Dermis microvascular lymphatic vessel endothelial cell (primary cell): ENCODE results near the gene CHSY1. TPM values are rescaled to one million over a fixed set of nuclear protein-coding genes. Genes with fewer than 3 reads are reported as not detected.
A peak's percentile ranks its signal among the peaks of the same experiment; 100 is the strongest.
"Not testable (repeated sequence)": the region's sequence is repeated elsewhere in the genome, so short reads cannot be mapped to it uniquely, and the experiment has no call there.

ENCODE experiments used
- DNase-seq, 2 donors: peaks; one replicate each; pipeline versions ENCODE4 v3.0.0 to v3.0.0-alpha.2; 2010; ENCODE audit warnings: low read depth in 2 of 2
- total RNA-seq: library from RNA; depleted of rRNA; stranded (reverse); fragments of >200 nt; gene quantifications from 2 replicates; pipeline ENCODE4 v1.2.1, GENCODE V29; 2014

CHSY1 gene
- total RNA-seq, 1 donor from 2014 or later, result 25.4 TPM

DNA sequence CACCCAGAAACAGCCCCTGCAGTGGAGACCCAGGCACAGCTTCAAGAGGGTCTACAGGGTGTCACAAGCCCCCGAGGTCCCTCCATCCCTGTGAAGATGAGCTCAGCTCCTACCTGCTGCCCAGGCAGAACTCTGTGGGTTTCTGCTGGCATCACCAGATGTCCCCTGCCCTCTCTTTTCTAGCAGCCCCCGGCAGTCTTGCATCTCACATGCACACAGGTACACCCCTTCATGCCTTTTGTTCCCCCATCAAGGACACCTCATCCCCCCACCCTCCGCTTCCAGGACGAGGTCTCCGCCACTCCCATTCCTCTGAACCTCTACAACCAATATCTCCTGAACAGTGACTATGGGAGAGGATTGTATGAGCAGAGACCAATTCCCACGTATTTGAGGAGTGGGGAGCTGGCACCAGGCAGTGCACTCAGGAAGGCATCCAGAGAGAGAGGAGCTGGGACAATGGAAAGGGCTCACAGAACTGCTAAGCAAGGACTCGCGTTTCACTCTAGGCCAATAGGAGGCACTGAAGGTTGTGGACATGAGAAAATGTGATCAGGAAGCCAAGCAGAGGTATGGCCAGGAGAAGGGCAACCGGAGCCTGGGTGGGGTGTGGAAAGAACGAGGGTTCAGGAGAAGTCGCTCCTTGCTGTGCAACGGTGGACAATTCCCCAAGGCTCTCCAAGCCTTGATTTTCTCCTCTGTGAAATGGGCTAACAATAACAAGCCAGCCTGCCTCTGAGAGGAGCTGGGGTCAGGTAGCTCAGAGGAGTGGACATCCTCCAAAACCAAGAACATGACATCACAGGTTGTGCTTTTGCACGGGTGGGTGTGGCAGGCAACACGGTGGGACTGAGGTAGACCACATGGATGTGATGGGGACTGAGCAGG lies 115.2 kb downstream of the CHSY1 start:
- no peak for DNase-seq

DNA sequence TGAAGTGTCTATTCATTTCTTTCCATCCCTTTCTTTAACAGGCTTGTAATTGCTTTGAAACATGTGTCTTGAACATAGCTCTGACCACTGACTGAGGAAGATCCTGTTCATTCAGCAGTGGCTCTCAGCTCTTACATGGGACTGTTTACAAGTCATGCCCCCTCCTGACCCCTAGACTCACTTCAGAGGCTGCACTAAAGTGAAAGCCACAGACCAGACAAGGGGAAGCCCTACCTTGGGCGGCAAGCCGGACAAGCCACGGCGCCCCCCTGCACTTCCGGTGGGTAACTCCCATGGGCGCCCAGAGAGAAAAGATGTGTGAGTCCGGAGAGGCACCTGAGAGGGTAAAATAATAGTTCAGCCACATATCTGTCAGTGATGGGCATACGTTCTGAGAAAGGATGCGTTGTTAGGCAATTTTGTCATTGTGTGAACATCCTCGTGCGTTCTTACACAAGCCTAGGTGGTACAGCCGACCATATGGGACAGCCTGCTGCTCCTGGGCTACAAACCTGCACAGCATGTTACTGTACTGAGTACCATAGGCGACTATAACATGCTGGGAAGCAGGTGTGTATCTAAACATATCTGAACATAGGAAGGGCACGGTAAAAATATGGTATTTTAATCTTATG lies 116.2 kb downstream of the CHSY1 start:
- DNase-seq, result no peak

DNA sequence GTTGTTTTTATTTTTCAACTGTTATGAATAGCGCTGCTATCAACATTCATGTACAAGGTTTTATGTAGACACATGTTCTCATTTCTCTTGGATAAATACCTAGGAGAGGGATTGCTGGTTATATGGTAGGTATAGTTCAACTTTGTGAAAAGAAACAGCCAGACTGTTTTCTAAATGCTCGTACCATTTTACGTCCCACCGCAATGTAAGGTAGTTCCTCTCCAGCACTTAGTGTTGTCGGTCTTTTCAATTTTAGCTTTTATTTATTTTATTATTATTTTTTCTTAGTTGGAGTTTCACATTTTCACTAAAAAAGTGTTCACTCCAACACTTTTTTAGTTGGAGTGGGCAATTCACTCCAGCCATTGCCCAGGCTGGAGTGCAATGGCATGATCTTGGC lies 117.1 kb downstream of the CHSY1 start:
- DNase-seq, result no peak

DNA sequence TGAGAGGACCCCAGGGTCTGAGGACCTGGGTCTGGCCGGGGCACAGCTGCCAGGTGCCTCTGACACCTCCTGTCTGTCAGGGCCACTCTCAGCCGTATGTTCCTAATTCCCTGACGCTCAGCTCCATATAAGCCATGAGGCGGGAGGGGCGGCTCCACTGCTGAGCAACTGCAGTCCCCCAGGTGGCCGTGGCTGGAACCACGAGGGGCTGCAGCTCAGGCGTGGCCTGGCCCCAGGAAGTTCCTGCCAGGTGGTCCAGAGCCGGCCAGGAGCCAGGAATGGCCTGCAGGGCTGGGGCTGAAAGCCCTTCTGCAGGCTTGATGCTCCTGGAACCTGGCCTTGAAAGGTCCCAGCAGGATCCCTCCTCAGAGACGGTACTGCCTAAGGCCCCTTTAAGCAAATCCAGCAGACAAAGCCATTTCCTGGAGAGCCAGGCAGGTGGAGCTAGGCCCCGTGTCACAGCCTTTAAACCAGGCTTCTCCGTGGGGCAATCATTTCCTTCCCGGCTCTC lies 118.0 kb downstream of the CHSY1 start:
- DNase-seq, result no peak

DNA sequence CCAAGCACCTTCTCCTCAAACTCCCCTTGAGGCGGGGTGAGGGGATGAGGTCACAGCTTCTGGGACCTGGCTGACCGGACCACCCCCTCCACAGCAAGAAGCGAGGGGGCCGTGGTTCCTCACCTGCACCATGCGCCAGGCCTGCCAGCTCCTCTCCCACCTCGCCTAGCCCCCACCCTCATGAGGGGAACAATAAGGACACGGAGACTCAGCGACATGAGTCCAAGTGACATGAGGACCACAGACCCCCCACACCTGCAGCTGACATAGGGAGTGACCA lies 118.7 kb downstream of the CHSY1 start:
- DNase-seq, result no peak

DNA sequence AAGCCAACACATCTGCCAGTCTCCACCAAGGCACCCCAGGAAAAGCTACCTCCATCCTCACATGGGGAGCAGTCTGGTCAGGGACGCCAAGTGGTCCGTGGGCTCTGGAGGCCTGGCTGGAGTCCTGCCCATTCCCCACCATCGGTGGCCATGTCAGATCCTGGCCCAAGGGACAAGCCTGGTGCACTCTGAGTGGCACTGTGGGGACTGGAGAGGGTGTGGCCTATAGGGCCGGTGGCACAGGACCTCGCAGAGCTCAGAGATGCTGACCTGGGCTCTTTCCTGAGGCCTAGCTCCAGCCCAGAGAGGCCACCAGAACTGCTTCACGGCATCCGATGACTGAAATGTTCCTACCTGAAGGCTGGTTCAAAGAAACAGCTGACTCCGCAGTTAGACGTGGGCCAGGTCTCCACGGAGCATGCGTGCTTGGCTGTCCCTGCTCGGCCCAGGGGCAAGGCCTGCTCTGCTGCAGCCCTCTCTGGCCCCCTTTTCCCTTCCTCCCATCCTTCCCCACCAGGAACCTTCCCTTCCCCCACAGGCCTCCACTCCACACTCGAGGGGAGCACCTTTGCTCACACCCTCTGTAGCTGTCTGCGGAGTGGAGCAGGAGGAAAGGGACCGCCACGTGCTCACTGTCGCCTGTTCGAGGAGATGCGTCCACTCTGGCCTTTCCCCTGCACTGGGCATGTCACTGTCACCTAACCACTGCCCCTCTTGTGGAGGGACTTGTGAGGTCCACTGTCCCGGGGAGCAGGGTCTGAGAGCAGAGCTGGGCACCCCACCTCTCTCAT lies 119.3 kb downstream of the CHSY1 start:
- no peak for DNase-seq

DNA sequence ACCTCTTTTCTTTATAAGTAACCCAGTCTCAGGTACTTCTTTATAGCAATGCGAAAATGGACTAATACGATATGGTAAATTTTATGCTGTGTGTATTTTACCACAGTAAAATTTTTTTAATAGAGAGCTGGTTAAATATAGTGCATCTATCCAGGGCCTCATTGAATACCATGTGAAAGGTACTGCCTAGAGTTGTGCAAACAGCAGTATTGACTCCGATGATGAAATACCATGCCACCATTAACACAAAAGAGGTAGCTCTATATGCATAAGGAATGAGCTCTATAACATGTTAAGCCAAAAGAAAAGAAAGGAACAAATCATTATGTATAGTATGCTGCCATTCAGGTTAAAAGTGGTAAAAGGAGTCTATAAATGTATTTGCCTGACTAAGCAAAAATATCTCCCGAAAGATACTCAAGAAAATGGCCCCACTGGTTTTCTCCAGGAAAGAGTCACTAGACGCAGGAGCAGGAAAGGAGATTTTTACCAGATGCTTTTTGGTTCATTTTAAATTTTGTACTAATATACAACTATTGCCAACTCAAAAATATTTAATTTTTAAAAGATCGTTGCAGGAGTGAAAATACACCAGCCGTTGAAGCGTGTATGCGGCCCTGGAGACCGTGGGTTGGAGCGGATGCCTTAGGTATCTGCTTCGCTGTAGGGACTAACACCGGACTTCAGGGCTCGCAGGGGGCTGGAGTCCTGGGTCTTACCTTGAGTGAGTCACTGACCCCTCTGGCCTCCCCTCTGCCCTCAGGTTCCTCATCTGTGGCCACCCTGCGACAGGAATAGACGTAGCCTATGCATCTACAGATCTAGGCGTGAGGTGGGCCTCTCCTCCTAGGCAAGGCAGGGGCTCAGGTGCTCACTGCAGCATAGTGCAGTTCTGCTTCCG lies 120.1 kb downstream of the CHSY1 start:
- DNase-seq, result no peak

DNA sequence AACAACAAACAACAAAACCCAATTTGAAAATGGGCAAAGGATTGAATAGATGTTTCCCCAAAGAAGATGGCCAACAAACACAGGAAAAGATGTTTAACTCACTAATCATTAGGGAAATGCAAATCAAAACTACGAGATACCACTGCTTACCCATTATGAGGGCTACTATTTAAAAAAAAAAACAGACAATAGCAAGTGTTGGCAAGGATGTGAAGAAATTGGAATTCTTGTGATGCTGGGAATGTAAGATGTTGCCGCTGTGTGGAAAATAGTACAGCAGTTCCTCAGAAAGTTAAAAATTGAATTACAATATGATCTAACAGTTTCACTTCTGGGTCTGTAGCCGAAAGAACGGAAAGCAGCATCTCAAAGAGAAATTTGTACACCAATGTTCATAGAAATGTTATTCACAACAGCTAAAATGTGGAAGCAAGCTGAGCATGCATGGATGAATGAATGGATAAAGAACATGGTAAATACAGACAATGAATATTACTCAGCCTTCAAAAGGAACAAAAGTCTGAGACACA lies 121.9 kb downstream of the CHSY1 start:
- DNase-seq, result no peak

DNA sequence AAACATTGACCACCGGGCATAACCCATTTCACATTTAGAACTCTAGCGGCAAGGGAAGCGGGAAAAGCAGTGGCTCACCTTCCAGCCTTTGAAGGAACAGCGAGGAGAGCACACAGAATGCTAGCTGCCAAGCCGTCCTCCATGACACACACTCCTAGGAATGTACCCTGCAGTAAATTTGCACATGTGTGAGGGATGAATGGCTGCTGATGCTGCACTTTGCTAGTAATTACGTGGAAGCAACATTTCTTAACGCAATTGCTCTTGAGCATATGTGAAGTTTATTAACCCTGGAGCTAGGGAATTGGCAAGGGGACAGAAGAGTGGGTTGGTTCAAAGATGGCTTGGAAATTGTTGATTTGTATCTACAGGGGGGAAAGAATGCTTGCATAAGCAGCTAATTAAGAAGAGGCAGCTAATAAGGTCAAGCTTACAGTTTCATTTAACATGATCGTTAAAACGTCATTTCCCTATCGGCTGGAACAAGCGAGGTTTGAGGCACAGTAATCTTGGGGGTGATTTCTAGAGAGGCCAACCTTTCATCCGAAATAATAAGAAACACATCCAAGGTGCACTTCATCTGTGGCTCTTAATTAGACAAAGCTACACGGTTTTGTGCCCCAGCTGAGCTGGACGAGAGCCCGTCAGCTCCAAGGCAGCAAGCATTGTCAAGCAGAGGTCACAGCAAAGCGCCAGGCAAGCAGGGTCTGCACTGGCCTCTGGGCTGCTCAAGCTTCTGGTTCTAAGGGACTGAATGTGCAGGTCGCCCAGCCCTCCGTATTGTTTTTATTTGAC lies 123.4 kb downstream of the CHSY1 start:
- DNase-seq, result peak in 1 of 2 donors; percentile 53

DNA sequence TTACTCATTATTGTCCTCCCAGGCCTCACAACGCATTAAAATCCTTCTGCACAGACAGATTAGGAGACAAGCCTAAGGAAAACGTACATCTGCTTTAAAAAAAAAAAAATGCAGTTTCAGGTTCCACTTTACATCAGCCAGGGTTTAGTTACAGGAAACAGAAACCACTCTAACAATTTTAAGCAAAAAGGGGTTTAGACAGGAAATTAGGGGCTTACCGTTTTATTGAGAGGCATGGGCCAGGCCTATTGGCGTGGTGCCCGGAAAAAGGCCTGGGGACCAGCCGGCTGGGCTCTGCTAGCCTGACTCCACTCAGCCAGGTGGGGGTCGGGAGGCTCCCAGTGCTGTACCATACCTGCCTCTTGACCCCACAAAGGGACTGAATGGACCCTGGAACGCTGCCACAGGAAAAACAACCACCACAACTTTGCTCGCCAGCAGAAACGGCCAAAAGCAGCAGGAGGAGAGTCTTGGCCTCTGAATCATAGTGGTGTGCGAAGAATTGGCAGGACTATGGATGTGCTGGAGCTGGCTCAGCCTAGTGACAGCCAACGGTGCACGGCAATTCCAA lies 124.3 kb downstream of the CHSY1 start:
- peak; percentile 97 for DNase-seq

DNA sequence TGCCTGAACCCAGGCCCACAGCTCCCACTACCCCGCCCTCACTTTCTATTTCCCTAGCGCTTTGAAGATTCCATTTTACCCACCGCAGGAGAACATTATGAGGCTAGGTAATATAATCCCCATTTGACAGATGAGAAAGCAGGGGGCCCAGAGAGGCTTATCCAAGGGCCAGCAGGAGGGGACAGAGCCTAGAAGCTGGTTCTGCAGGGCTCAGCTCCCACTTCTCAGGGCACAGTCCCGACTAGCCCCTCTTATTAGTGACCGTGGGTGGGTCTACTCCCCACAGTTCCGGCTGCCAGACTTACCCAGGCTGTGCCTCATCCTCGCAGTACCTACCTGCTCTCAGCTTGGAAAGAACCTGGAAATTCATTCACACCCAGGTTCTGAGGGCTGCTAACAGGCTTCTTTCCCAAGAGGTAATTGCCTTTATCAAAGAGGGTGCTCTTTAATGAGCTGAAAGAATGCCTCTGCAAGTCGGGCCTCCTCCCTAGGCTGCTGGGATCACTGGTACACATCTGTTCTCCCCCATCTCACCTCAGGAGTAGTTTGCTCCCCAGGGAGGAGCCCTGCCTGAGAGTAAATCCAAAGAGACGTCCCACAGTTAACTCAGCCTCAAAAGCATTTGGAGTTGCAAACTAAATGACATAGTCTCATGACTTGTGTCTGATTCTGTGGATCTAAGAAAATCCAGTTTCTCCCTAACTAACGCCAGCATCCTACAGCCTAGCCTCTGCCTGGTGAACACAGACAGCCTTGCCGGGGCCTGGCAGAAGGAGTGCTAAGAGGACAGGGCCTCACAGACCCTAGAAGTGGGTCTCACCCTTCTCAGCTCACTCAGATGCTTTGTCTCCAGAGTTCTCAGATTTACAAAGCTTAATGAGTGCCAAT lies 125.0 kb downstream of the CHSY1 start:
- DNase-seq, result peak in 1 of 2 donors; percentile 9

DNA sequence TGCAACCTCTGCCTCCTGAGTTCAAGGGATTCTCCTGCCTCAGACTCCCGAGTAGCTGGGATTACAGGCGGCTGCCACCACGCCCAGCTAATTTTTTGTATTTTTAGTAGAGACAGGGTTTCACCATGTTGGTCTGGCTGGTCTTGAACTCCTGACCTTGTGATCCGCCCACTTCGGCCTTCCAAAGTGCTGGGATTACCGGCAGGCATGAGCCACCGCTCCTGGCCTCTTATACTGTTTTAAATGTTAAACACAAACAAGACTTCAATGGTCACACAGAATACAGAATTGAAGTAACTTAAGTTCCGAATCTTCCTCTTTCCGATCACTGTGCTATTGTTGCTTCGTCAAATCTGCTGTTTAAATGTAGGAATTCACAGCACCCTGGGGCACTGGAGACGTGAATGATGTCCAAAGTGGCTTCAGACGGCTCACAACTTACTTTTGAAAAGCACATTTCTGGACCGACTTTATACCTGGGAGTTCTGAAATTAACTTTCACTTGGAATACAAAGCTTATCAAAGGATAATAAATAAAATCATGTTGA lies 125.9 kb downstream of the CHSY1 start:
- not testable (repeated sequence) for DNase-seq

Other genes starting within 250 kb of the CHSY1 start
- gene SELENOS, start 25.4 kb upstream of the CHSY1 start, total RNA-seq, result 45.4 and 54.2 TPM in 2 replicates
- 11.0 and 13.5 TPM in 2 replicates for gene SNRPA1, start 43.2 kb upstream of the CHSY1 start, total RNA-seq
- gene PCSK6, start 237.7 kb upstream of the CHSY1 start, total RNA-seq, result 31.8 and 42.7 TPM in 2 replicates